Breast epithelium (tissue), 3 donors: ENCODE results near the gene ZNF561.

Experiments used
- POLR2A ChIP-seq: fragments of 450-650 bp; IDR thresholded peaks from one replicate; pipeline ENCODE4 v1.6.1; 2016; ENCODE audit warnings: antibody characterized with exemption, mild to moderate bottlenecking, moderate library complexity
- TF ChIP-seq, protein P1 (sequence below), 3 donors: fragments of 450-650 bp; IDR thresholded peaks; one replicate each; pipeline ENCODE4 v1.5.1; 2016 to 2017; ENCODE audit warnings: antibody characterized with exemption in 3 of 3, mild to moderate bottlenecking in 3 of 3, moderate library complexity in 3 of 3

GRCh38 chr19:9636018-9636417, 15.0 kb upstream of the ZNF561 start:
- TF ChIP-seq POLR2A, result no peak
- TF ChIP-seq, protein P1, sequence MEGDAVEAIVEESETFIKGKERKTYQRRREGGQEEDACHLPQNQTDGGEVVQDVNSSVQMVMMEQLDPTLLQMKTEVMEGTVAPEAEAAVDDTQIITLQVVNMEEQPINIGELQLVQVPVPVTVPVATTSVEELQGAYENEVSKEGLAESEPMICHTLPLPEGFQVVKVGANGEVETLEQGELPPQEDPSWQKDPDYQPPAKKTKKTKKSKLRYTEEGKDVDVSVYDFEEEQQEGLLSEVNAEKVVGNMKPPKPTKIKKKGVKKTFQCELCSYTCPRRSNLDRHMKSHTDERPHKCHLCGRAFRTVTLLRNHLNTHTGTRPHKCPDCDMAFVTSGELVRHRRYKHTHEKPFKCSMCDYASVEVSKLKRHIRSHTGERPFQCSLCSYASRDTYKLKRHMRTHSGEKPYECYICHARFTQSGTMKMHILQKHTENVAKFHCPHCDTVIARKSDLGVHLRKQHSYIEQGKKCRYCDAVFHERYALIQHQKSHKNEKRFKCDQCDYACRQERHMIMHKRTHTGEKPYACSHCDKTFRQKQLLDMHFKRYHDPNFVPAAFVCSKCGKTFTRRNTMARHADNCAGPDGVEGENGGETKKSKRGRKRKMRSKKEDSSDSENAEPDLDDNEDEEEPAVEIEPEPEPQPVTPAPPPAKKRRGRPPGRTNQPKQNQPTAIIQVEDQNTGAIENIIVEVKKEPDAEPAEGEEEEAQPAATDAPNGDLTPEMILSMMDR (IDR thresholded peaks at IDR 0.05), result no peak
